GM23338 (cell line): ENCODE measurements around the gene XPNPEP3. TPM values are rescaled to one million over a fixed set of nuclear protein-coding genes. Genes with fewer than 3 reads are reported as not detected.

Experiments used
- microRNA-seq: library from miRNA; unstranded; fragments of <30 nt; microRNA quantifications from one replicate; pipeline ENCODE4, GENCODE V29; 2017
- polyA plus RNA-seq: library from polyadenylated mRNA; unstranded; fragments of >200 nt; fragmentation: Nextera tagmentation; extraction: Ambion mirVana; gene quantifications from 2 replicates; pipeline ENCODE4 v1.2.1, GENCODE V29; 2016
- small RNA-seq: library from RNA; depleted of rRNA; stranded (forward); fragments of <200 nt; gene quantifications from one replicate; pipeline ENCODE3, GENCODE V24; 2014; ENCODE audit warnings: low replicate concordance
- total RNA-seq: library from RNA; depleted of rRNA; stranded (reverse); fragments of >200 nt; shearing (Covaris generic); gene quantifications from 2 replicates; pipeline ENCODE4 v1.2.3, GENCODE V29; 2014; rRNA removed

Gene XPNPEP3
- total and polyA plus RNA-seq, 2 experiments from 2014 or later, result 11.6 to 19.5 TPM

Small RNAs within 50 kb of the gene (microRNA-seq; reads per million reads assigned to microRNA genes)
- gene MIR4766, result not detected

Small RNAs within 50 kb of the gene (small RNA-seq; reads per million reads assigned to genes)
- not detected for gene MIR4766
- not detected for gene RF00017
- gene RNU6-379P, result not detected

Other genes with a start within 250 kb of the XPNPEP3 start
- gene MRTFA, start 220.4 kb upstream of the XPNPEP3 start, total RNA-seq, result 85.2 and 92.4 TPM in 2 replicates
- 18.1 and 19.3 TPM in 2 replicates for gene MRTFA, start 220.4 kb upstream of the XPNPEP3 start, polyA plus RNA-seq
- 0.27 and 2.4 TPM in 2 replicates for gene MCHR1, start 177.7 kb upstream of the XPNPEP3 start, total RNA-seq
- 0.83 and 0.91 TPM in 2 replicates for gene MCHR1, start 177.7 kb upstream of the XPNPEP3 start, polyA plus RNA-seq
- gene SLC25A17, start 37.8 kb upstream of the XPNPEP3 start, total RNA-seq, result 40.0 and 43.6 TPM in 2 replicates
- 28.2 and 35.4 TPM in 2 replicates for gene SLC25A17, start 37.8 kb upstream of the XPNPEP3 start, polyA plus RNA-seq
- gene ST13, start 509 bp upstream of the XPNPEP3 start, total RNA-seq, result 148 and 159 TPM in 2 replicates
- gene ST13, start 509 bp upstream of the XPNPEP3 start, polyA plus RNA-seq, result 208 and 238 TPM in 2 replicates
- not detected in 2 replicates for gene DNAJB7, start 5.0 kb downstream of the XPNPEP3 start, total RNA-seq
- gene DNAJB7, start 5.0 kb downstream of the XPNPEP3 start, polyA plus RNA-seq, result 0.40 and 0.63 TPM in 2 replicates
- 31.7 and 36.7 TPM in 2 replicates for gene RBX1, start 94.2 kb downstream of the XPNPEP3 start, total RNA-seq
- 340 and 341 TPM in 2 replicates for gene RBX1, start 94.2 kb downstream of the XPNPEP3 start, polyA plus RNA-seq
- gene EP300, start 235.4 kb downstream of the XPNPEP3 start, total RNA-seq, result 129 and 130 TPM in 2 replicates
- 39.4 and 40.7 TPM in 2 replicates for gene EP300, start 235.4 kb downstream of the XPNPEP3 start, polyA plus RNA-seq